ENCODE data around the gene FBXL7. TPM values are rescaled to one million over a fixed set of nuclear protein-coding genes. Genes with fewer than 3 reads are reported as not detected.

FBXL7 gene
- total RNA-seq, 2 experiments from 2014 or later = not detected

- no TSS peak for BruUV-seq (replicated peaks)
- Histone ChIP-seq H3K9me3 (ENCODE audit: low read length) (no peaks in the 10 kb centered on the region), H4K20me1 (ENCODE audit: insufficient read depth, low read length) (no peaks in the 10 kb centered on the region), H3K4me3 (ENCODE audit: low read depth, low read length, poor library complexity, severe bottlenecking) (no peak overlapping the region), H2AFZ (ENCODE audit: low read length) (no peak overlapping the region), H3K36me3 (ENCODE audit: insufficient read depth, low read length) (no peaks in the 10 kb centered on the region), H3K4me2 (ENCODE audit: low read length) (no peak overlapping the region), H3K27ac (ENCODE audit: low read depth, low read length, poor library complexity, severe bottlenecking) (no peak overlapping the region), H3K9me2 (ENCODE audit: insufficient read depth, low read length) (no peaks in the 10 kb centered on the region), H3K79me2 (ENCODE audit: insufficient read depth, low read depth, low read length) (no peaks in the 10 kb centered on the region), H3K4me1 (ENCODE audit: insufficient read depth, low read length, poor library complexity, severe bottlenecking) (no peaks in the 10 kb centered on the region)
- POLR2A ChIA-PET = no interaction called here
- intact Hi-C loops (cut with micrococcal nuclease; ENCODE audit: unreplicated experiment) = no loop called here
- no peak for DNase-seq (ENCODE audit: low spot score)
- TF ChIP-seq CTCF (conservative IDR thresholded peaks at IDR 0.05; ENCODE audit: low read length) (no peak), EZH2phosphoT487 (IDR thresholded peaks at IDR 0.05; ENCODE audit: borderline replicate concordance, low read depth, low read length) (no peak)
- CTCF ChIA-PET (ENCODE audit: unreplicated experiment) = no interaction called here
Measured at GRCh38 chr5:15886156-15886555, 386.2 kb downstream of the FBXL7 start.

- Histone ChIP-seq H3K4me1 (ENCODE audit: insufficient read depth, low read length, poor library complexity, severe bottlenecking) (no peaks in the 10 kb centered on the region), H3K27ac (ENCODE audit: low read depth, low read length, poor library complexity, severe bottlenecking) (no peak overlapping the region), H3K9me3 (ENCODE audit: low read length) (no peaks in the 10 kb centered on the region), H3K9me2 (ENCODE audit: insufficient read depth, low read length) (no peaks in the 10 kb centered on the region), H3K4me3 (ENCODE audit: low read depth, low read length, poor library complexity, severe bottlenecking) (no peak overlapping the region), H3K36me3 (ENCODE audit: insufficient read depth, low read length) (no peaks in the 10 kb centered on the region), H3K4me2 (ENCODE audit: low read length) (no peak overlapping the region), H3K79me2 (ENCODE audit: insufficient read depth, low read depth, low read length) (no peaks in the 10 kb centered on the region), H4K20me1 (ENCODE audit: insufficient read depth, low read length) (no peaks in the 10 kb centered on the region), H2AFZ (ENCODE audit: low read length) (no peak overlapping the region)
- ChIA-PET POLR2A (no interaction called here), CTCF (ENCODE audit: unreplicated experiment) (no interaction called here)
- no peak for DNase-seq (ENCODE audit: low spot score)
- no TSS peak for BruUV-seq (replicated peaks)
- intact Hi-C loops (cut with micrococcal nuclease; ENCODE audit: unreplicated experiment) = no loop called here
- TF ChIP-seq EZH2phosphoT487 (IDR thresholded peaks at IDR 0.05; ENCODE audit: borderline replicate concordance, low read depth, low read length) (no peak), CTCF (conservative IDR thresholded peaks at IDR 0.05; ENCODE audit: low read length) (no peak)
Measured at GRCh38 chr5:15887093-15887492, 387.1 kb downstream of the FBXL7 start.

GRCh38 chr5:15889001-15889400 is 389.0 kb downstream of the FBXL7 start:
- Histone ChIP-seq H3K79me2 (ENCODE audit: insufficient read depth, low read depth, low read length) (no peaks in the 10 kb centered on the region), H2AFZ (ENCODE audit: low read length) (no peak overlapping the region), H3K9me2 (ENCODE audit: insufficient read depth, low read length) (no peaks in the 10 kb centered on the region), H3K4me1 (ENCODE audit: insufficient read depth, low read length, poor library complexity, severe bottlenecking) (no peaks in the 10 kb centered on the region), H4K20me1 (ENCODE audit: insufficient read depth, low read length) (no peaks in the 10 kb centered on the region), H3K4me2 (ENCODE audit: low read length) (no peak overlapping the region), H3K9me3 (ENCODE audit: low read length) (no peaks in the 10 kb centered on the region), H3K4me3 (ENCODE audit: low read depth, low read length, poor library complexity, severe bottlenecking) (no peak overlapping the region), H3K27ac (ENCODE audit: low read depth, low read length, poor library complexity, severe bottlenecking) (no peak overlapping the region), H3K36me3 (ENCODE audit: insufficient read depth, low read length) (no peaks in the 10 kb centered on the region)
- intact Hi-C loops (cut with micrococcal nuclease; ENCODE audit: unreplicated experiment) = no loop called here
- POLR2A ChIA-PET = interaction anchor here (0.5 kb wide), 1 partner anchor 1094 kb away, joined by 3 read pairs; no protein-coding TSS in a partner anchor
- CTCF ChIA-PET (ENCODE audit: unreplicated experiment) = no interaction called here
- BruUV-seq (replicated peaks) = no TSS peak
- no peak for DNase-seq (ENCODE audit: low spot score)
- TF ChIP-seq EZH2phosphoT487 (IDR thresholded peaks at IDR 0.05; ENCODE audit: borderline replicate concordance, low read depth, low read length) (no peak), CTCF (conservative IDR thresholded peaks at IDR 0.05; ENCODE audit: low read length) (no peak)
